SU-DHL-6 (cell line): ENCODE results near the gene SETD2.

Experiments used
- EZH2phosphoT487 ChIP-seq: fragments of 200-600 bp; sonication (generic), shearing (Covaris generic); conservative IDR thresholded peaks from 2 replicates; pipeline ENCODE4 v1.6.1; 2018; ENCODE audit warnings: mild to moderate bottlenecking, antibody characterized with exemption, low read length, moderate library complexity, mixed read lengths
- TF ChIP-seq, protein P1 (sequence below): fragments of 200-600 bp; sonication (generic); IDR thresholded peaks from one replicate; pipeline ENCODE4 v1.5.1; 2017; ENCODE audit warnings: antibody characterized with exemption, mild to moderate bottlenecking, low read length, moderate library complexity; ENCODE audit not compliant: insufficient read depth, poor library complexity, severe bottlenecking

DNA sequence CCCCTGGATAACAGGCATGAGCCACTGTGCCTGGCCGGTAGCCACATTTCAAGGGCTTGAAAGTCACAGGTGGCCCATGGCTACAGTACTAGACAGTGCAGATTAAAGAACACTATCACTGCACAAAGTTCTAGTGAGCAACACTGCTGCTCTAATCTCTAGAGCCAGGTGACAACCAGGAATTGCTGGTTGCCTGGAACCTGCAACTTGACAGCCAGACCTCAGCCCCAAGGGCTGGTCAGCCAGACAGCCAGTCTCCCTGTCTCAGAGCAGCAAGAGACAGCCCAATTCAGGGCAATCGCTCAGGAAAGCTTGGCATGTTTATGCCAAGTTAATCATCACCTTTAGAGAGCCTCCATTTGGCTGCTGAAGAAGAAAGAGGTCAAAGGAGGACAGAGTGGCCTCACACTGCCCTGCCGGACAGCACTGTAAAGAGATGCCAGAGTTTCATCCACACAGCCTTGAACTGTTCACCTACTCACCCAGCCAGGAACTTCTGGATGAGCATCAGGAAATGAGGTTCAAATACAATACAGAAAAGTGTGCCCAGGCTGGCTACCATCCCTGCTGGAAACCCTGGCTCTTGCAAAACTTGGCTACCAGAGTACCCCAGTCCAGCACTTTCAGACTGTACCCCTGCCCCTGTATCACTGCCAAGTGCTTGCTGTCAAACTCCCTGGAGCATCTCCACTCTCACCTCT lies 193.4 kb downstream of the SETD2 start:
- TF ChIP-seq, protein P1, sequence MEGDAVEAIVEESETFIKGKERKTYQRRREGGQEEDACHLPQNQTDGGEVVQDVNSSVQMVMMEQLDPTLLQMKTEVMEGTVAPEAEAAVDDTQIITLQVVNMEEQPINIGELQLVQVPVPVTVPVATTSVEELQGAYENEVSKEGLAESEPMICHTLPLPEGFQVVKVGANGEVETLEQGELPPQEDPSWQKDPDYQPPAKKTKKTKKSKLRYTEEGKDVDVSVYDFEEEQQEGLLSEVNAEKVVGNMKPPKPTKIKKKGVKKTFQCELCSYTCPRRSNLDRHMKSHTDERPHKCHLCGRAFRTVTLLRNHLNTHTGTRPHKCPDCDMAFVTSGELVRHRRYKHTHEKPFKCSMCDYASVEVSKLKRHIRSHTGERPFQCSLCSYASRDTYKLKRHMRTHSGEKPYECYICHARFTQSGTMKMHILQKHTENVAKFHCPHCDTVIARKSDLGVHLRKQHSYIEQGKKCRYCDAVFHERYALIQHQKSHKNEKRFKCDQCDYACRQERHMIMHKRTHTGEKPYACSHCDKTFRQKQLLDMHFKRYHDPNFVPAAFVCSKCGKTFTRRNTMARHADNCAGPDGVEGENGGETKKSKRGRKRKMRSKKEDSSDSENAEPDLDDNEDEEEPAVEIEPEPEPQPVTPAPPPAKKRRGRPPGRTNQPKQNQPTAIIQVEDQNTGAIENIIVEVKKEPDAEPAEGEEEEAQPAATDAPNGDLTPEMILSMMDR, result no peak
- TF ChIP-seq EZH2phosphoT487, result no peak
